HTERT RPE-1 (cell line): Measurements from ENCODE around the gene PDE6B.

ENCODE experiments used
- in situ Hi-C: fragments of 300-500 bp; cut with MboI; formaldehyde crosslinking; loops from 4 replicates; pipeline ENCODE4 v1.14.3; 2020; ENCODE audit warnings: low sequenced_read_pairs

Gene PDE6B

DNA sequence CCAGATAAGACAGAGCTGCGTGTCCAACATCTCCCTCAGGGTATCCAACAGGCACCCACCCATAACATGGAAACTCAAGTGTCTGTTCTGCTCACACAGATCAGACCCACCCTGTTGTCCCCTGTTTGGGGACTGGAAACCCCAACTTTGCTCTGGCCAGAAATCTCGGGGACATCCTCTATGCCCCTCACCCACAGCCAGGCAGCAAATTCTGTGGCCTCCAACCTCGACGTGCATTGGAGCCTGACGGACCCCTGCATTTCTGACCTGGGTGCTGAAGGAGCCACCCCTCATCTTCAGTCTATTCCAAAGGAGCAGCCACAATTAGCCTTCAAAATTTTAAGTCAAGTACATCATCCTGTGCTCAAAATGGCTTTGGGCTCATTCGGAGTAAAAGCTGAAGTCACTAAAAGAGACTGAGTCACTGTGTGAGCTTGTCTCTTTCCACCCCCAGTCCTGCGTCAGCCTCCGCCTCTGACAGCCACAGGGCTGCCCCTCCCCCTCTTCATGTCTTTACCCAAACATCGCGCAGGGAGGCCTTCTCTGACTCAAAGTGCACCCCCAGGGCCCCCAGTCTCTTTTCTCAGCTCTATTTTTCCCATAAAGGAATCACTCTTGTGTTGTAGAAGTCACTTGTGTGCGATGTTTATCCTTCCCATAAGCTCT is 24.4 kb upstream of the PDE6B start:
- in situ Hi-C loops, result no loop called here

DNA sequence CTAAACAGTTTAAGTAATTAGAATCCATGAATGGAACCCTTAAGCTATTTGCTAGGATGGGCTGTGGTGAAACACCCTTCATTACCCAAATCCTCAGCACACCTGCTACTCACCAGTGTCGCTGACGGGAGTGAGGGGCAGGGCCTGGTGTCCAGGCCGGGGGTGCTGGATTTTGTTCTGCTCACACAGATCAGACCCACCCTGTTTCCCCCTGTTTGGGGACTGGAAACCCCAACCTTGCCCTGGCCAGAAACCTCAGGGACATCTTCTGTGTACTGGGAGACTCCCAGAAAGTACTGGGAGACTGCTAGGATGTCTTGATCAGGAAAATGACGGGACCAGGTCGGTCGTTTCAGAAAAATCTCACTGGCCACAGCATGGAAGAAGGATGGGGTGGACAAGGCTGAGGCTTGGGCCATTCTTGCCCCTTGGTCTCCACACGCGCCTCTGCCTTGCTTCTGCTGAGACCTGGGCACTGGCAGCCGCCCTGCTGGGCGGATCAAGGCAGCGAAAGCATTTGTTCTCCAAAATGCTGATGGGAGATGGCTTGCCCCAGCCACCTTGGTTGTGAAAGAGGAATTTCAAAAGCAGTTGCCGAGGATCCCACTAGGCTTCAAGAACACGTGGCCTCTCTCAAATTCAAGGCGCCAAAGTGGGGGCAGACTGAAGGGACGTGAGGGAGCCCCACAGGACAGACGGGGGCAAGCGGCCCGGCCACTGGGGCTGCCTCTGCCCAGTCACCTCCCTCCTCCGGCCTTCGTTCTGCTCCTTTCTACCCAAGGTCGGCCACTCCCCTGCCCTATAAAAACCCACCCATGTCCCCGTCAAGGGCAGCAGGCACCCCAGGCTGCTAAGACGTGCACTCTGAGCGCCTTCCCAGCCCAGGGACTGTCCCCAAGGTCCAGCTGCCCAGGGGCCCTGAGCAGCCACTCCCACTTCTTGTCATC is 23.5 kb upstream of the PDE6B start:
- in situ Hi-C loops, result no loop called here

DNA sequence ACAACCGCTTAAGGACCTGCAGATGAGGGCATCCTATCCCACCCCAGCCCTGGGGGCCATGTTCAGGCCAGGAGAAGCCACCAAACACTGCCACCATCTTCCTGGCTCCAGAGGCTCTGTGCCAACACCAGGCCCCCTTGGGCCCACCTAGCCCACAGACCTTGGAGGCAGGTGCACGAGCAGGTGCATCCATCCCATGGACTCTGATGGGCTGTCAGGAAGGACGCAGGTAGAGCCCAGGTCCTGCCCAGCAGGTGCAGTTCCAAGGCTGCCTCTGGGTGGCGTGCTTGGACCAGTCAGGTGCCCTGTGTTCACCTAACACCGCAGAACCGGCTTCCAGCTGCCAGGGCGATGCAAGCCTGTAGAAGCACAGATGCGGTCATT is 22.8 kb upstream of the PDE6B start:
- in situ Hi-C loops, result no loop called here

DNA sequence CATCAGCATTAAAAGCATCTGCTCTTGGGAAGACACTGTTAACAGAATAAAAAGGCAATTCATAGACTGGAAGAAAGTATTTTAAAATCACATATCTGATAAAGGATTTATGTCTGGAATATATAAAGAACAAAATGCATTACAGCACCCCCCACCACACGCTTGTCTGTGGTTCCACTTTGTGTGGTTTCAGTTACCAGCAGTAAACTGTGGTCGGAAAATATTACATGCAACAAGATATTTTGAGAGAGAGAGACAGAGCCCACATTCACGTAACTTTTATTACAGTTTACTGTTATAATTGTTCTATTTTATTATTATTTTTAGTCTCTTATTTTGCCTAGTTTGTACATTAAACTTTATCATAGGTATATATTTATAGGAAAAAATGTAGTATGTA is 21.2 kb upstream of the PDE6B start:
- in situ Hi-C loops, result no loop called here

DNA sequence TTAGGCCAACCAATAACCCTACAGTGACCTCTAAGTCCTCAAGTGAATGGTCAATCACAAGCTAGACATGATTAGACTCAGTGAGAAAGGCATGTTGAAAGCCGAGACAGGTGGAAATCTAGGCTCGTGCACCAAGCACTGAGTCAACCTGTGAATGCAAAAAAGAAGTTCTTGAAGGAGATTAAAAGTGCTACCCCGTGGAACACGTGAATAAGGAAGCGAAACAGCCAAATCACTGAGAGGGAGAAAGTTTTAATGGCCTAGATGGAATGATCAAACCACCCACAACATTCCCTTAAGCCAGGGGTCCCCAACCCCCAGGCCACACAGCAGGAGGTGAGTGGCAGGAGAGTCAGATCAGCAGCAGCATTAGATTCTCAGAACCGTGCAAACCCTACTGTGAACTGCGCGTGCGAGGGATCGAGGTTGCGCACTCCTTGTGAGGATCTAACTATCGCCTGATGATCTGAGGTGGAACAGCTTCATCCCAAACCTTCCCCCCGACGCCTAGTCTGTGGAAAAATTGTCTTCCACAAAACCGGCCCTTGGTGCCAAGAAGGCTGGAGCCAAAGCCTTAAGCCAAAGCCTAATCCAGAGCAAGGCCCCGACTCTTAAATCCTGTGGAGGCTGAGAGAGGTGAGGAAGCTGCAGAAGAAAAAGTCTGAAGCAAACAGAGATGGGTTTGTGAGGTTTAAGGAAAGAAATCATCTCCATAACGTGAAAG is 19.5 kb upstream of the PDE6B start:
- in situ Hi-C loops, result no loop called here

DNA sequence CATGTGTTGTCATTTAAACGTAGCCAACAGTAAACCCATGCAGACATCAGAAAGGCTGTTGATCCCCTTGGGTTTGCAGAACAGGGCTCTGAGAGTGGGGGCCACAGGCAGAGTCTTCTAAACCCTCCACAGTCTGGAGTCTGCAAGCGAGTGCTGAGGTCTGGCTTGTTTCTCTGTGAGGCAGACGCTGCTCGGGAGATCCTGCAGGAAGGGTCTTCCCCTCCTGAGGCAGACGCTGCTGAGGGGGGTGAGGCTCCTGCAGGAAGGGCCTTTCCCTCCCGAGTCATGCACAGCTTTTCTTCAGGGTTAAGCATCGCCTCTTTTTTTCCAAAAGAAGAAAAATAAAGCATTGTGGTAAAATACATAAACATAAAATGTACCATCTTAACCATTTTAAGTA is 17.1 kb upstream of the PDE6B start:
- in situ Hi-C loops, result no loop called here

DNA sequence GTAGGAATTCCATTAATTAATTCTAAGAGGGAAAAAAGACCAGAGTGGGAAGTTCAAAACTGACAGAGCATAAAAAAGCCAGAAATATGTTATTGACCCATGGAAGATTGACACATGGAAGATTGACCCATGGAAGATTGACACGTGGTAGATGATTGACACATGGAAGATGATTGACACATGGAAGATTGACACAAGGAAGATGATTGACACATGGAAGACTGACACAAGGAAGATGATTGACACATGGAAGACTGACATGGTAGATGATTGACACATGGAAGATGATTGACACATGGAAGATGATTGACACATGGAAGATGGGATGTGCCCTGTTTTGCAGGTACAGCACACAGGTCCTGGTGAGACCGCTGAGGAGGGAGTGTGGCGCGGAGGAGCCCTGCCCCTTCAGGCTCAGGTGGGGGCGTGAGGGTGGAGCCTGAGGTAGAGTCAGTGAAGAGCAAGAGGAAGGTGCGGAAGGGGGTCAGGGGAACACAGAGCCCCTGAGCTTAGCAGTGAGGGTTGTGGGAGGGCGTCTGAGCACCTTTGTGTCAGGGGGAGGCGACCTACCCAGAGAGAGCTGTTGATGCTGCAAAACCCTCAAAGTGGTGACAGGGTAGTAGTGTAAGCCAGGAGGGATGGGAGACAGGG is 15.8 kb upstream of the PDE6B start:
- in situ Hi-C loops, result no loop called here

DNA sequence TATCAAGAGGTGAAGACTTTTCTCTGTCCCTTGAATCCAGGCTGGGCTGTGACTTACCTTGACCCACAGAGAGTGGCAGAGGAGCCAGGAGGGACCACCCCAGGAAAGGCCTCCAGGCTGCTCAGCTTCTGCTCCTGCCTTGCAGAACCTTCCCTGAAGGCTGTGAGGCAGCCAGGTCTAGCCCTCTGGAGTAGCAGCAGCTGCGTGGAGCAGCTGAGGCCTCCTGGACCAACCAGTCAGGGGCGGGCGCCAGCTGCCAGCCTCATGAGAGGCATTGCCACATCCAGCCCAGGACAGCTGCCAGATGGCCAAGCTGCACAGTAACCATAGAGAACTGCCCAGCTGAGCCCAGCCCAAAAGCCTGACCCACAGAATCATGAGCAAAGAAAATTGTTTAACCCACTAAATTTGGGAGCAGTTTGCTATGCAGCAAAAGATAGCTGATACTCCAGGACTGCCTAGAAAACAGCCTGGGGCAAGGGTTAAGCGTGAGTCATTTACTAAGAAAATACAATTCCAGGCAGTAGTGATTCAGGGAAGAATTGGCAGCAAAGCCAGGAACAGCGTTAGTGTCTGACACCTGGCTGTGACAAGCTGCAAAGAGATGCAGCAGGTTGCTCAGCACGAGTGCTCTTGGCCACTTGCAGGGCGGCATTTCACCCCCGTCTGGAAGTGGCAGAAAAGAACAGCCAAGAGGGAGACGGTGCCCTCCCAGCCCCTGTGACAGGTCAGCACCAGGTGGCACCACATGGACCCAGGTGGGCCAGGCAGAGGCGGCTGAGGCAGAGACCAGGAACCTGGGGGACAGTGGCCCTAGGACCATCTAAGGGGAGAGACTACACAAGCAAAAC is 14.7 kb upstream of the PDE6B start:
- in situ Hi-C loops, result no loop called here

DNA sequence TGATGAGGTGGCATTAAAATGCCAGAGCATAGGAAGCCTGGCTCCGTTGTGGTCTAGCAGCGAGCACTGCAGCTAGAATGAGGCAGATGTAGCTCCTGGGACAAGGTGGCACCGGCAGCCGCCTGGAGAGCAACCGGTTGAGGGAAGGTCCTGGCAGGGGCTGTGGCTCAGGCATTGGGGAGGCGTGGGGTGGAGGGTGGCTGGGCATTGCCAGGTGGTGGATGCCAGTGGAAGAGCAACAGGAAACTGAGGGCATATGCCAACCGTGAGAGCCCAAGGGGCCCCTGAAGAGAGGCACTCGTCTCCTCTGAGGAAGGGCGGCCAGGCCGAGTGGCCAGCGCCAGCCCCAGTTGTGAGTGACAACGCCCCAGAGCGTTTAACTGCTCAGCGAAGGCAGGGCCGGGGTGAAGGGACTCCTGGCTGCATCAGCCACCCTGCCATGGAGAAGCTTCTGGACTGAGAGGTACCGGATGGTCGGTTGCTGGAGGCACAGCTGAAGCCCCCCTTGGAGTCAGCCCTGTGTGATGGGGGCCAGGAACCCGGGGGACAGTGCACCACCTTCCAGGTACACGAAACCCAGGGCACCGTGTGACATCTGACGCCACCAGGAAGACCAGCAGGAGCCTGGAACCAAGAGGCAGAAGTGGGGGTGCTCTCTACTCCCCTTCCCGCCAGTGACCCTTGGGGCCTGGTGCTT is 13.2 kb upstream of the PDE6B start:
- in situ Hi-C loops, result no loop called here

DNA sequence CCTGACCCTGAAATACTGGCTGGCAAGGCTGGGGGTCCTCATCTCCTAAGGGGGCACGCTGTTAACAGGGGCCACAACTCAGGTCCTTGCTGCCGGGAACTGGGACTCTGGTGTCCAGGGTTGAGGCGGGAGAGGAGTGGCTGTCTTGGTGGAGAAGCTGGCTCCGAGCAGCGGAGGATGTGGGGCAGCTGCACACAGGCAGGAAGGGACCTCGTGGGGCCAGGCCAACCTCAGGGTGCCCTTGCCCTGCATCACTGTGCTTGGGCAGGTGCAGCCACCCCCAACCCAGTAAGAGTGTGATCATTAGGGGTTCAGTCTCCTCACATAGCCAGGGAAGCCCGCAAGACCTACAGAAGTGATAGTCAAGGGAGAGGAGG is 12.6 kb upstream of the PDE6B start:
- in situ Hi-C loops, result no loop called here

DNA sequence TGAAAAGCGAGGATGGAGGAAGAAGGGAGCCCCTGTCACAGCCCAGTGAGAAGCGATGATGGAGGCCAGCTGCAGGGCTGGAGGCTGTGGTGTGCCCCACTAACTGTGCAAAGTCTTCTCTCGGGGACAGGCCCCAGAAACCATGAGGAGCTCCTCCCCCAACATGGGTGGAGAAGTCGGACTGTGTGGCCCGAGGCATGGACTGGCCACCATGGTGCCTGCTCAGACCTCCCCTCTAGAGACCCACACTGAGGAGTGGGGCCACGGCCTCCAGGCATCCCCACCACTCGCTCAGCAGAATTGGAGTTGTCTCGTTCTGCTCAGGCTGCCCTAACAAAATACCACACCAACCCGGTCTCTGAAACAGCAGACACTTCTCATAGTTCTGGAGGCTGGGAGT is 12.2 kb upstream of the PDE6B start:
- in situ Hi-C loops, result no loop called here

DNA sequence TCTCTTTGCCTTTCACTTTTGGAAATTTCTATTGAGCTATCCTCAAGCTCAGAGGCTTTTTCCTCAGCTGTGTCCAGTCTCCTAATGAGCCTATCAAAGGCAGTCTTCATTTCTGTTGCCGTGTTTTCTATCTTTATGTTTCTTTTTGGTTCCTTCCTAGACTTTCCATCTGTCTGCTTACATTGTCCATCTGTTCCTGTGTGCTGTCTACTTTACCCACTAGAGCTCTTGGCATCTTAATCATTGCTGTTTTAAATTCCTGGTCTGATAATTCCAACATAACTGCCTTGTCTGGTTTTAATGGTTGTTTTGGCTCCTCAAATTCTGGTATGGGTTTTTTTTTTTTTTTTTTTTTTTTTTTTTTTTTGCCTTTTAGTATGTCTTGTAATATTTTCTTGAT is 9.3 kb upstream of the PDE6B start:
- in situ Hi-C loops, result no loop called here

DNA sequence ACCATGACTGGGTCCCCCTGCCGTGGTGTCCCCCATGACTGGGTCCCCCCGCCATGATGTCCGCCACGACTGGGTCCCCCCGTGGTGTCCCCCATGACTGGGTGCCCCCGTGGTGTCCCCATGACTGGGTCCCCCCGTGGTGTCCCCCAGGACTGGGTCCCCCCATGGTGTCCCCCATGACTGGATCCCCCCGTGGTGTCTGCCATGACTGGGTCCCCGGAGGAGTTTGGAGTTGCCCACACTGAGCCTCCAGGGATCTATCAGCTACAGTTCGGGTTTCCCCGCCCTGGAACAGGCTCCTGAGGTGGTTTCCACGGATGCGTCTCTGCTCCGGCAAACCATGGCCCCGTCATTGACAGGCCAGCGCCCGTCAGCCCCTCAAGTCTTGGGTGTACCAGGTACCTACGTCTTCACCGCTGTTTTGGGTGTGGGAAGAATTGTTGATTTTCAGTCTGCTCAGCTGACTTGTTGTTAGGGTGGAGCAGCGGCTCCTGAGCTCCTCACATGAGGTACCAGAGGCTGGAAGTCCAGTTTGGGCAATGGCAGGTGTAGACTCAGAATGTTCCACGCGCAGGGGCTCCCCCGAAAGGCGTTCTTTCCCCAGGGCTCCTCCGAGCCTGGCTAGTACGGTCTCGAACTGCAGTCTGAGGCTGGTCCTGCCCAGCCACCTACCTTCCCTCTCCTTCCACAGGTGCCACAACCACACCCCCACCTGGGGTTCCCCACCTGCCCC is 8.3 kb upstream of the PDE6B start:
- in situ Hi-C loops, result no loop called here

DNA sequence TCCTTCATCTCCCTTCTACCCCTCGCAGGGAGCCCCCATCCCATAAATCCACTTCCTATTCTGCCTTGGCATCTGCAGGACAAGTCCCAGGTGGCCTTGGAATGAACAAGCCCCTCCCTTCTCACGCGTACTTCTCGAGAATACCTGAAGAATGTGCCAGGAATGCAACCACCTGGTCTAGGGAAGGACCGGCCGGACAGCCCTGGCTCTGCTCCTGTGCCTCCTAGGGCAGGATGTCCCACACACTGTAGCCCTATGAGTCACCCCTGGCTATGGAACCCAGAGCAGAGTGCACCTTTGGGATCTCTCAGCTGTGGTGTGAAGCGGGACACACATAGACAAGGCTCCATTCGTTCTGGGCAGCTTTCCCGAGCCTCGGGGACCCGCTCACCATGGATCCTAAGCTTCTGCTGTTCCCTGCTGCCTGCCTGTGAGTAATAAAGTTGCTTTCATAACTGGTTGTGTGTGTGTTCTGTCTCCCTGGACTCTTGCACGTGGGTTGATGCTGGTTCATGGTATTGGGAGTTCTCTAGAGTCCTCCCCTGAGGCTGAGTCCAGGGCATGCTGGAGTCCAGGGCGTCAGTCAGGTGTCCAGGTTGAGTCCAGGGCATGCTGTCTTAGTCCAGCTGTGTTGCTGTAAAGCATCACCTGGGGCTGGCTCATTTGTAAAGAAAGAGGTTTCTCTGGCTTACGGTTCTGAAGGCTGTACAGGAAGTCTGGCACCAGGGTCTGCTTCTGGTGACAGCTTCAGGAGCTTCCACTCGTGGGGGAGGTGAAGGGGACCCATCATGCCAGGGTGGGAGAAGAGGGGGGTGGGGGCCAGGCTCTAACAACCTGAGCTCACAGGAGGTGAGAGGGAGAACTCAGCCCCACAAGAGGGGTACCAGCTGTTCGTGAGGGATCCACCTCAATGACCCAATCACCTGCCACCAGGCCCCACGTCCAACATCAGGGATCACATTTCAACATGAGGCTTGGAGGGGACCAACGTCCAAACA is 7.4 kb upstream of the PDE6B start:
- in situ Hi-C loops, result no loop called here

DNA sequence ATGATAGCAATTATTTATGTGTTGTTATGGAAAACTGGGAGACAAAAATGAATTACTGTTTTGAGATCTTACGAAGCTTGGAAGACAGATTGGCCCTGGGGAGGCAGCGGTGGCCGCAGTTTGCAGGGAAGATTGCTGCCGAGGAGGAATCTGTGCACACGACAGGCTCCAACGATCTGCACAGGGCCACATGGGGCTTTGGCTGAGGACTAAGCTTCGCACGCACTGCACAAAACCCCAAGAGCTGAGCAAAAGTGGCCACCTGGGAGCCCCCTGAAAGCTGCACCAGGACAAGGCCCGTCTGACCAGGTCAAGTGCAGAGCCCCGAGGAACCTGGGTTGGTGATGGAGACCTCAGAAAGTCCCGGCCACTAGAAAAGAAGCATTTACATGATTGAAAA is 5.2 kb upstream of the PDE6B start:
- in situ Hi-C loops, result no loop called here

DNA sequence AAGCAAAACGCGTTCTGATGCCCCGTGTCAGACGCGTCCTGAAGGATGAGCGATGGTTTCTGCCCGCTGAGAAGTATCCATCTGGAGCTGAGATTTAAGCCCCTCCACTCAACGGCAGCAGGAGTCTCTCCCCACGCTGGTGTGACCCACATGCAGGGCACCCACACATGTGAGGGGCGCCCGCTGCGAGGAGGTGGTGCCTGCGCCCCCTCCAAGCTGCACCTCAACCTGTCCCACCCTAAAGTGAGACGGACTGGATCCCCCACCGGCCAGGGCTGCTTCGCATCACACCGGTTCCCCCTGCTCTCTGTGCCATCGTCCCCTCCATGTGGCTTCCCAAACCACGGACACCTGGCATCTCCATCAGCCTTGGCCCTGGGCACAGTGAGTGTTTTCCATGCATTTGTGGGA is 4.5 kb upstream of the PDE6B start:
- in situ Hi-C loops, result no loop called here

DNA sequence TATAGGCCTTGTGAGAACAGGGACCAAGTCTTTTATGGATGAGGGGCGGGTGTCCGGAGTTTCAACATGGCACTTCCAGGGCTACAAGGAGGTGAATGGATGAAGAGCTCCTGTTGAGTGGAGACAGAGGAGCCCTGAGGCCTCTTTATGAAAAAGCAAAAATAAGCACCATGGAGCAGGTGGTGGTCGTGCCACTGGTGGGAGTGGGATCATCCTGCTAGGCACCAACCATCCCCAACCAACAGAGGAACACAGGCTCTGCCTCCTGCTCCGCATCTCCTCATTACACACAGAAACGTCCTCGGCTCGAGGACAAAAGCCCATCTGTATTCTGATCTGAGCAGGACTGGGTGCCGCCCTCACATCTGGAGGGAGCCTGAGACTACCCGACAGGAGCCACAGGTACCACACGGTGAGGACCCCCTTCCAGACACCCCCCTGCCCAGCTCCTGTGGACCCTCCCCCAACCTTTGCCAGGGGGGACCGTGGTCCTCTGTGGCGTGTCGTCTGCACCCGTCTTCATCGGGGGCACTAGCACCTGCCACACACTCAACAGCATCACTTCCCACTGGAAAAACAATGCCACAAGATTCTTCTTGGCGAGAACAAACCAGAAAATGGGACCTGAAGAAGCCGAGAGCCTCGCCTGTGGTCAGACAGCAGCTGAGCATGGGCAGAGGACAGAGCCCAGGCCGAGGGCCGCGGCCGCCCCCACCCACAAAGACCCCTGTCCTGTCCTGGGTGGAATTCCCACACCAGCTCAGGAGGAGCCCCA is 3.9 kb upstream of the PDE6B start:
- in situ Hi-C loops, result no loop called here
